ENCODE results near the gene IPCEF1. TPM values are rescaled to one million over a fixed set of nuclear protein-coding genes. Genes with fewer than 3 reads are reported as not detected.
A peak's percentile ranks its signal among the peaks of the same experiment; 100 is the strongest.

The IPCEF1 gene
- polyA plus RNA-seq, 1 donor from 2014 or later, result 3.9 TPM

DNA sequence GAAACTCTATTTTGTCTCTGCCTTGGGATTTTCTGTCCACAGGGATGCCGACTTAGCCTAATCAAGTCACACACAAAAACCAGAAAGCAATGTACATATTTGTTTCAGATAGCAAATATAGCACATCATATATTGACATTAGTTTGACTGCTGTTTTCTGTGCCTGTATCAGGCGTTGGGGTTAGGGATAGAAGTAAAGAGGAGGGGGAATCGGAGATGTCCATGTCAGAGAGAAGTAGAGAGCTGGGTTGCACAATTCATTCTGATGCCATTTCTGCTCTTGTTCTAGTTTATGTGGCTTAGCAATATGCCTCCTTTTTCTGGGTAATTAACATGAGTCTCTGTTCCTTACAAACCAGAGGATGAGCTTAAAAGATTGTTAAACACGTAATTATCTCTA is 14.7 kb upstream of the IPCEF1 start:
- Histone ChIP-seq H3K9me2 (ENCODE audit: insufficient read depth, low read length) (no peaks in the 10 kb centered on the region), H2AFZ (ENCODE audit: low read depth, low read length) (no peak overlapping the region), H3K79me2 (replicated peaks; ENCODE audit: insufficient read depth, low read length) (no peaks in the 10 kb centered on the region), H3K4me2 (ENCODE audit: low read length) (no peak overlapping the region), H3K36me3 (ENCODE audit: insufficient read depth, low read length) (no peaks in the 10 kb centered on the region), H3K4me3 (ENCODE audit: low read length) (no peak overlapping the region), H3K27me3 (ENCODE audit: insufficient read depth, low read depth, low read length) (no peaks in the 10 kb centered on the region), H3K9me3 (ENCODE audit: low read length) (no peaks in the 10 kb centered on the region), H4K20me1 (ENCODE audit: insufficient read depth) (no peaks in the 10 kb centered on the region), H3F3A (ENCODE audit: insufficient read depth, low read length, poor library complexity, severe bottlenecking) (no peaks in the 10 kb centered on the region), H3K9ac (ENCODE audit: low read length) (no peak overlapping the region), H3K27ac (ENCODE audit: low read length) (no peak overlapping the region)
- no peak for TF ChIP-seq EZH2 (IDR thresholded peaks at IDR 0.05; ENCODE audit: borderline replicate concordance, insufficient read depth, low read length, poor library complexity, severe bottlenecking)
- no peak for TF ChIP-seq EP300 (conservative IDR thresholded peaks at IDR 0.05; ENCODE audit: poor library complexity, severe bottlenecking)
- TF ChIP-seq, protein P1, sequence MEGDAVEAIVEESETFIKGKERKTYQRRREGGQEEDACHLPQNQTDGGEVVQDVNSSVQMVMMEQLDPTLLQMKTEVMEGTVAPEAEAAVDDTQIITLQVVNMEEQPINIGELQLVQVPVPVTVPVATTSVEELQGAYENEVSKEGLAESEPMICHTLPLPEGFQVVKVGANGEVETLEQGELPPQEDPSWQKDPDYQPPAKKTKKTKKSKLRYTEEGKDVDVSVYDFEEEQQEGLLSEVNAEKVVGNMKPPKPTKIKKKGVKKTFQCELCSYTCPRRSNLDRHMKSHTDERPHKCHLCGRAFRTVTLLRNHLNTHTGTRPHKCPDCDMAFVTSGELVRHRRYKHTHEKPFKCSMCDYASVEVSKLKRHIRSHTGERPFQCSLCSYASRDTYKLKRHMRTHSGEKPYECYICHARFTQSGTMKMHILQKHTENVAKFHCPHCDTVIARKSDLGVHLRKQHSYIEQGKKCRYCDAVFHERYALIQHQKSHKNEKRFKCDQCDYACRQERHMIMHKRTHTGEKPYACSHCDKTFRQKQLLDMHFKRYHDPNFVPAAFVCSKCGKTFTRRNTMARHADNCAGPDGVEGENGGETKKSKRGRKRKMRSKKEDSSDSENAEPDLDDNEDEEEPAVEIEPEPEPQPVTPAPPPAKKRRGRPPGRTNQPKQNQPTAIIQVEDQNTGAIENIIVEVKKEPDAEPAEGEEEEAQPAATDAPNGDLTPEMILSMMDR (IDR thresholded peaks at IDR 0.05; ENCODE audit: poor library complexity, severe bottlenecking), result no peak
- no peak for TF ChIP-seq SMC3 (conservative IDR thresholded peaks at IDR 0.05; ENCODE audit: poor library complexity)
- no peak for TF ChIP-seq MXI1 (conservative IDR thresholded peaks at IDR 0.05; ENCODE audit: poor library complexity, severe bottlenecking)
- TF ChIP-seq, protein P2, sequence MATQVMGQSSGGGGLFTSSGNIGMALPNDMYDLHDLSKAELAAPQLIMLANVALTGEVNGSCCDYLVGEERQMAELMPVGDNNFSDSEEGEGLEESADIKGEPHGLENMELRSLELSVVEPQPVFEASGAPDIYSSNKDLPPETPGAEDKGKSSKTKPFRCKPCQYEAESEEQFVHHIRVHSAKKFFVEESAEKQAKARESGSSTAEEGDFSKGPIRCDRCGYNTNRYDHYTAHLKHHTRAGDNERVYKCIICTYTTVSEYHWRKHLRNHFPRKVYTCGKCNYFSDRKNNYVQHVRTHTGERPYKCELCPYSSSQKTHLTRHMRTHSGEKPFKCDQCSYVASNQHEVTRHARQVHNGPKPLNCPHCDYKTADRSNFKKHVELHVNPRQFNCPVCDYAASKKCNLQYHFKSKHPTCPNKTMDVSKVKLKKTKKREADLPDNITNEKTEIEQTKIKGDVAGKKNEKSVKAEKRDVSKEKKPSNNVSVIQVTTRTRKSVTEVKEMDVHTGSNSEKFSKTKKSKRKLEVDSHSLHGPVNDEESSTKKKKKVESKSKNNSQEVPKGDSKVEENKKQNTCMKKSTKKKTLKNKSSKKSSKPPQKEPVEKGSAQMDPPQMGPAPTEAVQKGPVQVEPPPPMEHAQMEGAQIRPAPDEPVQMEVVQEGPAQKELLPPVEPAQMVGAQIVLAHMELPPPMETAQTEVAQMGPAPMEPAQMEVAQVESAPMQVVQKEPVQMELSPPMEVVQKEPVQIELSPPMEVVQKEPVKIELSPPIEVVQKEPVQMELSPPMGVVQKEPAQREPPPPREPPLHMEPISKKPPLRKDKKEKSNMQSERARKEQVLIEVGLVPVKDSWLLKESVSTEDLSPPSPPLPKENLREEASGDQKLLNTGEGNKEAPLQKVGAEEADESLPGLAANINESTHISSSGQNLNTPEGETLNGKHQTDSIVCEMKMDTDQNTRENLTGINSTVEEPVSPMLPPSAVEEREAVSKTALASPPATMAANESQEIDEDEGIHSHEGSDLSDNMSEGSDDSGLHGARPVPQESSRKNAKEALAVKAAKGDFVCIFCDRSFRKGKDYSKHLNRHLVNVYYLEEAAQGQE (IDR thresholded peaks at IDR 0.05; ENCODE audit: borderline replicate concordance), result no peak
- no peak for TF ChIP-seq TAF1 (IDR thresholded peaks at IDR 0.05; ENCODE audit: low read depth)
- TF ChIP-seq POLR2AphosphoS5 (IDR thresholded peaks at IDR 0.05), result no peak
- TF ChIP-seq RAD21 (conservative IDR thresholded peaks at IDR 0.05), result no peak

DNA sequence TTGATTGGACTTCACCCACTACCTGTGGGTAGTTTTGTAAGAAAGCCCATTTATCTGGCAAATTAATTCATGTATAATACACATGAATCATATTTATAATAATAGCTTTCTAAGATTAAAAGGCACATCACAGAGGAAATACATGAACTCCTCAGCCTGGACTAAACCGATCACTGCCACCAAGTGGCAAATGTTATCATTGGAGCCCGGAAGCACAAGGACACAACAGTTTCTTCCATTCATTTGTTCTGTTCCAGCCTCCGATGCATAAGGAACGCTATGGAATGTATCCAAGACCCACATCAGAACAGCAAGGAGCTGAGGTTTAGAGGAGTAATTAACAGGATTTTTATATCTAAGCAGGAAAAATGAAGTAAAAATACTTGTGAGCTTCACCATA is 13.9 kb upstream of the IPCEF1 start:
- no peaks in the 10 kb centered on the region for H3K79me2 ChIP-seq (replicated peaks; ENCODE audit: insufficient read depth, low read length)
- TF ChIP-seq RAD21 (conservative IDR thresholded peaks at IDR 0.05) (peak; percentile 73), EZH2 (IDR thresholded peaks at IDR 0.05; ENCODE audit: borderline replicate concordance, insufficient read depth, low read length, poor library complexity, severe bottlenecking) (no peak), MXI1 (conservative IDR thresholded peaks at IDR 0.05; ENCODE audit: poor library complexity, severe bottlenecking) (no peak), EP300 (conservative IDR thresholded peaks at IDR 0.05; ENCODE audit: poor library complexity, severe bottlenecking) (no peak), SMC3 (conservative IDR thresholded peaks at IDR 0.05; ENCODE audit: poor library complexity) (peak; percentile 75), POLR2AphosphoS5 (IDR thresholded peaks at IDR 0.05) (no peak)
- TF ChIP-seq, protein P1 (IDR thresholded peaks at IDR 0.05; ENCODE audit: poor library complexity, severe bottlenecking), result peak; percentile 75
- no peaks in the 10 kb centered on the region for H4K20me1 ChIP-seq (ENCODE audit: insufficient read depth)
- H3K27me3 ChIP-seq (ENCODE audit: insufficient read depth, low read depth, low read length), result no peaks in the 10 kb centered on the region
- no peaks in the 10 kb centered on the region for H3K36me3 ChIP-seq (ENCODE audit: insufficient read depth, low read length)
- no peaks in the 10 kb centered on the region for H3K9me3 ChIP-seq (ENCODE audit: low read length)
- H3K9ac ChIP-seq (ENCODE audit: low read length), result no peak overlapping the region
- no peak overlapping the region for H2AFZ ChIP-seq (ENCODE audit: low read depth, low read length)
- H3K27ac ChIP-seq (ENCODE audit: low read length), result no peak overlapping the region
- H3K4me3 ChIP-seq (ENCODE audit: low read length), result no peak overlapping the region
- no peak overlapping the region for H3K4me2 ChIP-seq (ENCODE audit: low read length)
- no peaks in the 10 kb centered on the region for H3F3A ChIP-seq (ENCODE audit: insufficient read depth, low read length, poor library complexity, severe bottlenecking)
- no peaks in the 10 kb centered on the region for H3K9me2 ChIP-seq (ENCODE audit: insufficient read depth, low read length)
